ENCODE results near the gene LRRC75A.

DNA sequence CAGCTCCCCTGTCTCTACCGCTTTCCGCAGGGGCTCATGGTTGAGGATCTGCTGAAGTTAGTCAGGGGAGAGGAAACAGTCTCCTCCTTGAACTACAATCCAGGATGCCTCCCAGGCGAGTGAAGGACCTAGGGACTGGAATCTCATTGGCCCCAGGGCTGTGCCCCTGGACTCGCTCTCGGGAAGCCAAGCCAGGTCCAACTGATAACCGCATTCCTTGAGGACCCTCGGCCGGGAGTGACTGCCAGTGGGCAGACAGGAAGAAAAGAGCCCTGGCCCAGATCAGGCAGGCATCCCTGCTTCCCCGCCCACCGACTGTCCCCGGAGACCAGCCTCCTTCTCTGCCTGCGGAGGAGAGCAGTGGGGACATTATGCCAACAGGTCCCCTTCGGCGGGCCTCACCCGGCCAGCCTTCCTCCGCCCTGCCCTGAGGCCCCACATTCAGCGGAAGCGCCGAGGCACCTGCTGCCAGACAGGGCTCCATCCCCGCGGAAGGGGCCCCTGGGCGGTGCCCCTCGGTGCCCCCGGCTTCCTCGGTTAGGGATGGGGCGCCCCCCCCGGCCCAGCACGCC lies 776 bp downstream of the LRRC75A start:
- TF ChIP-seq, protein P1, sequence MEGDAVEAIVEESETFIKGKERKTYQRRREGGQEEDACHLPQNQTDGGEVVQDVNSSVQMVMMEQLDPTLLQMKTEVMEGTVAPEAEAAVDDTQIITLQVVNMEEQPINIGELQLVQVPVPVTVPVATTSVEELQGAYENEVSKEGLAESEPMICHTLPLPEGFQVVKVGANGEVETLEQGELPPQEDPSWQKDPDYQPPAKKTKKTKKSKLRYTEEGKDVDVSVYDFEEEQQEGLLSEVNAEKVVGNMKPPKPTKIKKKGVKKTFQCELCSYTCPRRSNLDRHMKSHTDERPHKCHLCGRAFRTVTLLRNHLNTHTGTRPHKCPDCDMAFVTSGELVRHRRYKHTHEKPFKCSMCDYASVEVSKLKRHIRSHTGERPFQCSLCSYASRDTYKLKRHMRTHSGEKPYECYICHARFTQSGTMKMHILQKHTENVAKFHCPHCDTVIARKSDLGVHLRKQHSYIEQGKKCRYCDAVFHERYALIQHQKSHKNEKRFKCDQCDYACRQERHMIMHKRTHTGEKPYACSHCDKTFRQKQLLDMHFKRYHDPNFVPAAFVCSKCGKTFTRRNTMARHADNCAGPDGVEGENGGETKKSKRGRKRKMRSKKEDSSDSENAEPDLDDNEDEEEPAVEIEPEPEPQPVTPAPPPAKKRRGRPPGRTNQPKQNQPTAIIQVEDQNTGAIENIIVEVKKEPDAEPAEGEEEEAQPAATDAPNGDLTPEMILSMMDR (conservative IDR thresholded peaks at IDR 0.05 in 1 of 2, IDR thresholded peaks at IDR 0.05 in 1 of 2; ENCODE audit: extremely low read depth in 1 of 2, insufficient read depth in 1 of 2, low read depth in 1 of 2, low read length in 2 of 2), result no peak
- TF ChIP-seq EZH2 (IDR thresholded peaks at IDR 0.05; ENCODE audit: borderline replicate concordance, low read length), result no peak

All from mammary epithelial cell (primary cell).